Smooth muscle cell (in vitro differentiated cells): ENCODE data around the gene PLXNA4. TPM values are rescaled to one million over a fixed set of nuclear protein-coding genes. Genes with fewer than 3 reads are reported as not detected.
A peak's percentile ranks its signal among the peaks of the same experiment; 100 is the strongest.

ENCODE experiments used
- DNase-seq: peaks from one replicate; lab custom pipeline; 2025; ENCODE audit not compliant: unreplicated experiment; lab: John Stamatoyannopoulos, UW
- H2AFZ ChIP-seq: fragments of 200-600 bp; sonication (generic); 2 replicates; pipeline ENCODE4 v1.6.0; 2016; ENCODE audit warnings: antibody characterized with exemption, low read depth, mild to moderate bottlenecking
- H3F3A ChIP-seq: fragments of 200-600 bp; sonication (generic); 2 replicates; pipeline ENCODE4 v1.6.0; 2017; ENCODE audit warnings: antibody characterized with exemption, low read depth
- H3K27ac ChIP-seq: fragments of 200-600 bp; sonication (generic); 2 replicates; pipeline ENCODE4 v1.5.1; 2016; ENCODE audit warnings: low read depth, mild to moderate bottlenecking
- H3K27me3 ChIP-seq: fragments of 200-600 bp; sonication (generic); 2 replicates; pipeline ENCODE4 v1.6.1; 2016; ENCODE audit warnings: low read depth, mild to moderate bottlenecking
- H3K36me3 ChIP-seq: fragments of 200-600 bp; sonication (generic); 2 replicates; pipeline ENCODE4 v1.5.1; 2016; ENCODE audit warnings: low read depth
- H3K4me1 ChIP-seq: fragments of 200-600 bp; sonication (generic); 2 replicates; pipeline ENCODE4 v1.5.1; 2016; ENCODE audit warnings: low read depth
- H3K4me2 ChIP-seq: fragments of 200-600 bp; sonication (generic); 2 replicates; pipeline ENCODE4 v1.6.0; 2016; ENCODE audit warnings: mild to moderate bottlenecking
- H3K4me3 ChIP-seq: fragments of 200-600 bp; sonication (generic); 2 replicates; pipeline ENCODE4 v1.5.1; 2016; ENCODE audit warnings: mild to moderate bottlenecking
- H3K79me2 ChIP-seq: fragments of 200-600 bp; sonication (generic); 2 replicates; pipeline ENCODE4 v1.6.0; 2016; ENCODE audit warnings: low read depth, mild to moderate bottlenecking
- H3K9ac ChIP-seq: fragments of 200-600 bp; sonication (generic); 2 replicates; pipeline ENCODE4 v1.6.0; 2016; ENCODE audit warnings: low read depth
- H3K9me3 ChIP-seq: fragments of 200-600 bp; sonication (generic); replicated peaks from 2 replicates; pipeline ENCODE4 v1.5.1; 2016; ENCODE audit warnings: low read depth
- H4K20me1 ChIP-seq: fragments of 200-600 bp; sonication (generic); 2 replicates; pipeline ENCODE4 v1.6.0; 2016; ENCODE audit warnings: low read depth
- WGBS: methylation state at CpG from one replicate; pipeline ENCODE4 v1.1.7; 2016; ENCODE audit warnings: low lambda C conversion rate; 5-methylcytosine and 5-hydroxymethylcytosine counted together
- polyA plus RNA-seq: library from polyadenylated mRNA; unstranded; fragments of >200 nt; fragmentation: Nextera tagmentation; extraction: Ambion mirVana; gene quantifications from 2 replicates; pipeline ENCODE4 v1.2.1, GENCODE V29; 2016
- total RNA-seq: library from RNA; depleted of rRNA; stranded (reverse); fragments of >200 nt; gene quantifications from 2 replicates; pipeline ENCODE4 v1.2.3, GENCODE V29; 2014
- TF ChIP-seq, protein P1 (sequence below): fragments of 200-600 bp; sonication (generic); IDR thresholded peaks from 2 replicates; pipeline ENCODE4 v1.5.1; 2017; ENCODE audit warnings: borderline replicate concordance, mild to moderate bottlenecking, antibody characterized with exemption; ENCODE audit not compliant: insufficient read depth, poor library complexity, severe bottlenecking

Gene PLXNA4
- total and polyA plus RNA-seq, 2 experiments from 2014 or later: 8.5 to 9.9 TPM

DNA sequence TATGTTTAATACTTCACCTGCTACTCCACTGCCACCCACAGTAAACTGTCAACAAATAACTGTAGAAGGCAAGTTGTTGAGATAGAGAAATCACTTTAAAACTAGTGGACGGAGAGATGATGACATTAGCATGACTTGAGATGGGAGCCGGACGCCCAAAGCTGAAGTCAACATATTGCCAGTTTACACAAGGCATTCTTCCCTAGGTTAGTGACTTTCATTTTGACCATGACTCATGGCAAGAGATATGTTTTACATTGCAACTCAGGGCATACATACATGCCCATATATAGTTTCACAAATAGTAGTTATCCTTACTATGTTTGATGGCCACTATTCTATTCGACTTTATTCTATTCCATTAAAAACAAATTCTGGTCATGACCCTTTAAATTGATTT is 296.6 kb downstream of the PLXNA4 start:
- peak overlapping the region; percentile 14 for H3K4me2 ChIP-seq
- no peaks in the 10 kb centered on the region for H3F3A ChIP-seq
- TF ChIP-seq, protein P1, sequence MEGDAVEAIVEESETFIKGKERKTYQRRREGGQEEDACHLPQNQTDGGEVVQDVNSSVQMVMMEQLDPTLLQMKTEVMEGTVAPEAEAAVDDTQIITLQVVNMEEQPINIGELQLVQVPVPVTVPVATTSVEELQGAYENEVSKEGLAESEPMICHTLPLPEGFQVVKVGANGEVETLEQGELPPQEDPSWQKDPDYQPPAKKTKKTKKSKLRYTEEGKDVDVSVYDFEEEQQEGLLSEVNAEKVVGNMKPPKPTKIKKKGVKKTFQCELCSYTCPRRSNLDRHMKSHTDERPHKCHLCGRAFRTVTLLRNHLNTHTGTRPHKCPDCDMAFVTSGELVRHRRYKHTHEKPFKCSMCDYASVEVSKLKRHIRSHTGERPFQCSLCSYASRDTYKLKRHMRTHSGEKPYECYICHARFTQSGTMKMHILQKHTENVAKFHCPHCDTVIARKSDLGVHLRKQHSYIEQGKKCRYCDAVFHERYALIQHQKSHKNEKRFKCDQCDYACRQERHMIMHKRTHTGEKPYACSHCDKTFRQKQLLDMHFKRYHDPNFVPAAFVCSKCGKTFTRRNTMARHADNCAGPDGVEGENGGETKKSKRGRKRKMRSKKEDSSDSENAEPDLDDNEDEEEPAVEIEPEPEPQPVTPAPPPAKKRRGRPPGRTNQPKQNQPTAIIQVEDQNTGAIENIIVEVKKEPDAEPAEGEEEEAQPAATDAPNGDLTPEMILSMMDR: no peak
- no peaks in the 10 kb centered on the region for H3K4me1 ChIP-seq
- H3K79me2 ChIP-seq: no peaks in the 10 kb centered on the region
- H3K27me3 ChIP-seq: no peaks in the 10 kb centered on the region
- H2AFZ ChIP-seq: no peak overlapping the region
- no peaks in the 10 kb centered on the region for H3K9me3 ChIP-seq
- H3K4me3 ChIP-seq: no peak overlapping the region
- no peak for DNase-seq
- H4K20me1 ChIP-seq: no peaks in the 10 kb centered on the region
- H3K36me3 ChIP-seq: no peaks in the 10 kb centered on the region
- 41% methylated on average over 4 of the region's 4 CpGs for WGBS
- H3K27ac ChIP-seq: no peak overlapping the region
- H3K9ac ChIP-seq: no peak overlapping the region

DNA sequence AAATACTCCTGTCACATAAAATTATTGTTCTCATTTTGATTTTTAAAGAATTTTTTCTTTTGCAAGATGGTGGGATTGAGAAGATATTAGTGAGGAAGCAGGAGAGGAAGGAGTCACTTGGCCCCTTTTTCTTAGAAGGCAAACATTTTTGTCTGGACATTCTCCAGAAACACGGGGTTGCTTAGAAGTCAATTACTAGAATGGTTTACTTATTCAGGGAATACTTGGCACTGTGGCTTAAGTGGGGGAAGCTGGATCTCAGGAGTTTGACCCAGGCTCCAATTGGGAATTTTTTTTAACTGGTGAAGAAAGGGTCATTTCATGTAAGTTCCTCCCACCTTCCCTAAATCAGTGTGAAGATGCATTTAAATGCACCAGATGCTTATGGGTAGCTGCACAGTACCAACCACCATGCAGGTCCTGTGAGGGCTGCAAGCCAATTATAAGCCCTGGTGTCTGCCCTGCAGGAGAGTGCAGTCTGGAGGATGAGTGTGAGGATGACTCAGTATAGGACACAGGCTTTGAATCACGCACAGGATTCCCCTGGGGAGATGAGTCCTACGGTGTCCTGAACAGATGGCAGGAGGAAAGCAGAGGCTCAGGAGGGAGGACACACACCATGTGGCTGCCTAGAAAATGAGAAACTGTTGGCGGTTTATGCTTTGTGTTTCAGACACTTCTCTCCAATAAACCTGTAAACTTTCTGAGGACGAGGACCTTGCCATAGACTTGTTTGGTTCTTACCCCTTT is 299.1 kb downstream of the PLXNA4 start:
- DNase-seq: no peak
- 32% methylated on average over 5 of the region's 5 CpGs for WGBS

DNA sequence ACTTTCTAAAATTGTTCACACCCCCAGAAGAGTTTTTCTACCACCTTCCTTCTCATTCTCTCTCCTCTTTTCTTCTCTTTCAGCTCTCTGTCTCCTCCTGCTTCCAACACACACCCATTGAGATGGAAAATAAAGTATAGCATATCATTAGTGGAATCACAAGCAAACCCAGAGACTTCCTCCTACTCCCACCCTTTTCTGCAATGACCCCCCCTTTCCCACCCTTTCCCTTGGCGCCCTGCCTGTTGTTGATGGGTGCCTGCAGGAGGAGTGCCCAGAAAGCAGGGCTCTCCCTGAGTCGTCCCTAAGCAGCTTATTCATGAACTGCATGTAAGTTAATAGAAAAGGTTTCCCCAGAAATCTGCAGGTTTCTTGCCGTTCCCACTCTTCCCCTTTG is 300.0 kb downstream of the PLXNA4 start:
- no peak overlapping the region for H3K27ac ChIP-seq
- no peaks in the 10 kb centered on the region for H4K20me1 ChIP-seq
- WGBS: 69% methylated on average over 3 of the region's 3 CpGs
- no peaks in the 10 kb centered on the region for H3K4me1 ChIP-seq
- TF ChIP-seq, protein P1: no peak
- H3K9me3 ChIP-seq: no peaks in the 10 kb centered on the region
- H3K4me3 ChIP-seq: no peak overlapping the region
- H3K36me3 ChIP-seq: no peaks in the 10 kb centered on the region
- DNase-seq: no peak
- H2AFZ ChIP-seq: no peak overlapping the region
- no peaks in the 10 kb centered on the region for H3K27me3 ChIP-seq
- H3F3A ChIP-seq: no peaks in the 10 kb centered on the region
- no peak overlapping the region for H3K4me2 ChIP-seq
- H3K79me2 ChIP-seq: no peaks in the 10 kb centered on the region
- no peak overlapping the region for H3K9ac ChIP-seq

More for the DNA sequence above, 299.1 kb downstream of the PLXNA4 start:
- H4K20me1 ChIP-seq: no peaks in the 10 kb centered on the region
- no peak overlapping the region for H3K4me2 ChIP-seq
- no peaks in the 10 kb centered on the region for H3K9me3 ChIP-seq
- H3K27me3 ChIP-seq: no peaks in the 10 kb centered on the region
- H3F3A ChIP-seq: no peaks in the 10 kb centered on the region
- no peaks in the 10 kb centered on the region for H3K36me3 ChIP-seq
- no peaks in the 10 kb centered on the region for H3K4me1 ChIP-seq
- H3K79me2 ChIP-seq: no peaks in the 10 kb centered on the region
- no peak overlapping the region for H2AFZ ChIP-seq
- no peak overlapping the region for H3K4me3 ChIP-seq
- TF ChIP-seq, protein P1: no peak
- H3K27ac ChIP-seq: no peak overlapping the region
- H3K9ac ChIP-seq: no peak overlapping the region
